Right lobe of liver (tissue), 6 donors: Measurements from ENCODE around the gene PRSS2. TPM values are rescaled to one million over a fixed set of nuclear protein-coding genes. Genes with fewer than 3 reads are reported as not detected.

ENCODE experiments used
- ATAC-seq, 4 donors: fragments of 200-7000 bp; cut with Tn5 transposase; one replicate each; pipeline ENCODE4 v1.9.1; 2020; ENCODE audit warnings: mild to moderate bottlenecking in 4 of 4, moderate library complexity in 4 of 4
- DNase-seq, 3 donors: peaks; one replicate each; pipeline ENCODE4 v3.0.0-alpha.2; 2020
- H3K27ac ChIP-seq, 3 donors: fragments of 200-600 bp; one replicate each; pipeline ENCODE4 v1.8.0; 2022
- H3K27me3 ChIP-seq, 2 donors: fragments of 200-600 bp; one replicate each; pipeline ENCODE4 v1.8.0; 2022
- H3K36me3 ChIP-seq, 4 donors: fragments of 200-600 bp; sonication (generic) in 1 of 4; one replicate each; pipeline versions ENCODE4 v1.5.1 to v1.8.0; 2017 to 2022; ENCODE audit warnings: control low read depth in 1 of 4
- H3K4me1 ChIP-seq, 4 donors: fragments of 200-600 bp; sonication (generic) in 1 of 4; one replicate each; pipeline versions ENCODE4 v1.5.1 to v1.8.0; 2017 to 2022; ENCODE audit warnings: control low read depth in 1 of 4
- H3K4me3 ChIP-seq, 3 donors: fragments of 200-600 bp; one replicate each; pipeline ENCODE4 v1.8.0; 2022
- H3K9me3 ChIP-seq, 4 donors: fragments of 200-600 bp; sonication (generic) in 1 of 4; one replicate each; pipeline versions ENCODE4 v1.5.1 to v1.8.0; 2017 to 2022; ENCODE audit warnings: control low read depth in 1 of 4
- POLR2A ChIP-seq: fragments of 450-650 bp; IDR thresholded peaks from one replicate; pipeline ENCODE4 v1.6.1; 2017; ENCODE audit warnings: antibody characterized with exemption, mild to moderate bottlenecking
- WGBS: methylation state at CpG from one replicate; pipeline ENCODE4 v1.1.6; 2018; ENCODE audit warnings: low coverage, low lambda C conversion rate; ENCODE audit not compliant: insufficient coverage; ENCODE audit errors: missing lambda C conversion rate; 5-methylcytosine and 5-hydroxymethylcytosine counted together
- intact Hi-C, 2 donors: fragments of 100-400 bp; cut with DNase I; formaldehyde crosslinking; loops; one replicate each; pipeline versions ENCODE4 v1.11.2 to v1.14.1; 2022
- small RNA-seq, 2 experiments: library from RNA; depleted of rRNA; stranded (forward); fragments of <200 nt; gene quantifications; one replicate each; pipeline ENCODE3, GENCODE V24; 2016
- total RNA-seq, 6 experiments: library from RNA; depleted of rRNA in 2 of 6; stranded (reverse); fragments of >200 nt in 2 of 6; fragmentation: NEBNext Ultra II Directional in 3 of 6; extraction: Animal tissue kit (Norgen Biotek cat#: 25700) in 3 of 6; gene quantifications; one replicate each; pipeline versions ENCODE4 v1.1.0 to v1.2.4, GENCODE V29; 2016 to 2023
- TF ChIP-seq, protein P1 (sequence below), 4 donors: fragments of 200-600 bp in 3 of 4; fragments of 450-650 bp in 1 of 4; IDR thresholded peaks; one replicate each; pipeline versions ENCODE4 v1.5.1 to v1.8.0; 2016 to 2022; ENCODE audit warnings: antibody characterized with exemption in 4 of 4, mild to moderate bottlenecking in 2 of 4
- donor health status: DM: no; HTN: yes; CAD: no.
- donor health status: DM: no; HTN: no; CAD: no.
- donor health status: DM: no; HTN: no; CAD: no.
- donor health status: DM: no; HTN: yes; CAD: no.
- donor health status: DM: no; HTN: yes; CAD: no.

Gene PRSS2
- total RNA-seq, 6 experiments from 2014 or later = 0.26 TPM; not detected in 5

- WGBS = 72% methylated on average over 3 of the region's 3 CpGs
- TF ChIP-seq POLR2A = no peak
- TF ChIP-seq, protein P1, sequence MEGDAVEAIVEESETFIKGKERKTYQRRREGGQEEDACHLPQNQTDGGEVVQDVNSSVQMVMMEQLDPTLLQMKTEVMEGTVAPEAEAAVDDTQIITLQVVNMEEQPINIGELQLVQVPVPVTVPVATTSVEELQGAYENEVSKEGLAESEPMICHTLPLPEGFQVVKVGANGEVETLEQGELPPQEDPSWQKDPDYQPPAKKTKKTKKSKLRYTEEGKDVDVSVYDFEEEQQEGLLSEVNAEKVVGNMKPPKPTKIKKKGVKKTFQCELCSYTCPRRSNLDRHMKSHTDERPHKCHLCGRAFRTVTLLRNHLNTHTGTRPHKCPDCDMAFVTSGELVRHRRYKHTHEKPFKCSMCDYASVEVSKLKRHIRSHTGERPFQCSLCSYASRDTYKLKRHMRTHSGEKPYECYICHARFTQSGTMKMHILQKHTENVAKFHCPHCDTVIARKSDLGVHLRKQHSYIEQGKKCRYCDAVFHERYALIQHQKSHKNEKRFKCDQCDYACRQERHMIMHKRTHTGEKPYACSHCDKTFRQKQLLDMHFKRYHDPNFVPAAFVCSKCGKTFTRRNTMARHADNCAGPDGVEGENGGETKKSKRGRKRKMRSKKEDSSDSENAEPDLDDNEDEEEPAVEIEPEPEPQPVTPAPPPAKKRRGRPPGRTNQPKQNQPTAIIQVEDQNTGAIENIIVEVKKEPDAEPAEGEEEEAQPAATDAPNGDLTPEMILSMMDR (IDR thresholded peaks at IDR 0.05) = no peak
- H3K27me3 ChIP-seq = no peaks in the 10 kb centered on the region
Measured at GRCh38 chr7:142815134-142815533, 44.4 kb downstream of the PRSS2 start.

DNA sequence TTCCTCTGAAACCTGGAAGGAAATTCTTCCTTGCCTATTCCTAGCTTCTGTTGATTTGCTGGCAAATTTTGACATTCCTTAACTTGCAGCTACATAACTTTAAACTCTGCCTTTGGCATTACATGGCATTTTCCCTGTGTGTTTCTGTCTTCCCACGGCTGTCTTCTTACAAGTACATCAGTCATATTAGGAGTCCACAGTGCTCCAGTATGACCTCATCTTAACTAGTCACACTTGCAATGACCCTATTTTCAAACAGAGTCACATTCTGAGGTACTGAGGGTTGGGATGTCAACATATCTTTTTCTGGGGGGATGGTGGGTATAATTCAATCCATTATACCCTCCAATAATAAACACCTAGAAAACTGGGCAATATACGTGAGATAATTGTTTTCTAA, 46.7 kb downstream of the PRSS2 start:
- 39% methylated on average over 2 of the region's 2 CpGs for WGBS
- Histone ChIP-seq H3K27ac (no peak overlapping the region), H3K4me3 (no peak overlapping the region), H3K4me1 (no peaks in the 10 kb centered on the region), H3K9me3 (no peaks in the 10 kb centered on the region), H3K36me3 (no peaks in the 10 kb centered on the region), H3K27me3 (no peaks in the 10 kb centered on the region)
- no peak for TF ChIP-seq POLR2A
- intact Hi-C loops = no loop called here
- no peak for ATAC-seq
- DNase-seq = no peak

More at GRCh38 chr7:142815134-142815533, 44.4 kb downstream of the PRSS2 start:
- H3K27ac ChIP-seq = no peak overlapping the region
- H3K4me3 ChIP-seq = no peak overlapping the region
- intact Hi-C loops = no loop called here
- H3K36me3 ChIP-seq = no peaks in the 10 kb centered on the region
- ATAC-seq (no peak), DNase-seq (no peak)
- no peaks in the 10 kb centered on the region for H3K4me1 ChIP-seq
- H3K9me3 ChIP-seq = no peaks in the 10 kb centered on the region

- H3K4me1 ChIP-seq = no peaks in the 10 kb centered on the region
- H3K27ac ChIP-seq = no peak overlapping the region
- no peak overlapping the region for H3K4me3 ChIP-seq
- no peaks in the 10 kb centered on the region for H3K27me3 ChIP-seq
- intact Hi-C loops = no loop called here
- ATAC-seq (no peak), DNase-seq (no peak)
- WGBS = 62% methylated on average over 2 of the region's 5 CpGs
- H3K9me3 ChIP-seq = no peaks in the 10 kb centered on the region
- no peak for TF ChIP-seq POLR2A
- TF ChIP-seq, protein P1 (IDR thresholded peaks at IDR 0.05) = no peak
- no peaks in the 10 kb centered on the region for H3K36me3 ChIP-seq
Measured at GRCh38 chr7:142819530-142819929, 48.8 kb downstream of the PRSS2 start.

GRCh38 chr7:142822714-142823113, 51.9 kb downstream of the PRSS2 start:
- Histone ChIP-seq H3K36me3 (no peaks in the 10 kb centered on the region), H3K4me1 (no peaks in the 10 kb centered on the region), H3K4me3 (no peak overlapping the region), H3K9me3 (no peaks in the 10 kb centered on the region), H3K27me3 (peaks cover 0 to 4% of the 10 kb centered on the region in 2 donors), H3K27ac (no peak overlapping the region)
- intact Hi-C loops = no loop called here
- DNase-seq (no peak), ATAC-seq (no peak)
- TF ChIP-seq, protein P1 (IDR thresholded peaks at IDR 0.05) = no peak
- TF ChIP-seq POLR2A = no peak
- WGBS = 0% methylated on average over 1 of the region's 1 CpG

Small RNA genes lying within 50 kb of the gene (small RNA-seq; reads per million reads assigned to genes)
- gene TRBD1 (0 reads per million in 2 experiments), gene TRBJ1-1 (0 reads per million in 2 experiments), gene TRBJ1-2 (0 reads per million in 2 experiments), gene TRBJ1-3 (0 reads per million in 2 experiments), gene TRBJ1-4 (0 reads per million in 2 experiments), gene TRBJ1-5 (0 reads per million in 2 experiments), gene TRBJ1-6 (0 reads per million in 2 experiments), gene TRBJ2-1 (0 reads per million in 2 experiments), gene TRBJ2-2 (0 reads per million in 2 experiments), gene TRBJ2-2P (0 reads per million in 2 experiments), gene TRBJ2-3 (0 reads per million in 2 experiments), gene TRBJ2-4 (0 reads per million in 2 experiments), gene TRBJ2-5 (0 reads per million in 2 experiments), gene TRBJ2-6 (0 reads per million in 2 experiments), gene TRBJ2-7 (0 reads per million in 2 experiments)

Other genes starting within 250 kb of the PRSS2 start
- gene PRSS1, start 21.5 kb upstream of the PRSS2 start, total RNA-seq = not detected
- 1 to 10 TPM; 1.5 to 6.1 (median 3.2) TPM for gene EPHB6, start 84.1 kb downstream of the PRSS2 start, total RNA-seq
- gene TRPV6, start 114.8 kb downstream of the PRSS2 start, total RNA-seq = 1 to 10 TPM in 2 of 6 experiments, under 1 TPM in 4; 0.06 to 1.5 (median 0.75) TPM
- gene TRPV5, start 162.8 kb downstream of the PRSS2 start, total RNA-seq = not detected
- not detected for gene LLCFC1, start 168.5 kb downstream of the PRSS2 start, total RNA-seq
- gene KEL, start 191.4 kb downstream of the PRSS2 start, total RNA-seq = 1 to 10 TPM in 2 of 6 experiments, under 1 TPM in 1, not detected in 3; 0.46 to 2.0 (median 1.4) TPM